Right cardiac atrium (tissue), 5 donors: Measurements from ENCODE around the gene MTG2. TPM values are rescaled to one million over a fixed set of nuclear protein-coding genes. Genes with fewer than 3 reads are reported as not detected.

Source experiments
- ATAC-seq, 2 donors: fragments of 200-7000 bp; cut with Tn5 transposase; one replicate each; pipeline versions ENCODE4 v1.8.0 to v1.9.1; 2020; ENCODE audit warnings: moderate library complexity in 2 of 2, mild to moderate bottlenecking in 1 of 2
- DNase-seq, 3 donors: peaks; one replicate each; pipeline ENCODE4 v3.0.0-alpha.2; 2020
- H3K27ac ChIP-seq: one replicate; pipeline ENCODE4 v1.5.1; 2013; ENCODE audit warnings: mild to moderate bottlenecking, low read length, control low read depth, moderate library complexity
- H3K27me3 ChIP-seq: one replicate; pipeline ENCODE4 v1.6.1; 2013; ENCODE audit not compliant: control insufficient read depth, insufficient read depth
- H3K4me1 ChIP-seq: one replicate; pipeline ENCODE4 v1.6.1; 2013; ENCODE audit warnings: low read length; ENCODE audit not compliant: control insufficient read depth, insufficient read depth
- H3K4me3 ChIP-seq: one replicate; pipeline ENCODE4 v1.5.1; 2013; ENCODE audit warnings: low read length, control low read depth
- H3K9me3 ChIP-seq: one replicate; pipeline ENCODE4 v1.6.1; 2013; ENCODE audit warnings: low read length; ENCODE audit not compliant: control insufficient read depth
- WGBS: extraction: QIAGEN DNeasy Blood & Tissue Kit; methylation state at CpG from one replicate; pipeline ENCODE4 v1.1.7; 2013; 5-methylcytosine and 5-hydroxymethylcytosine counted together
- intact Hi-C, 4 donors: fragments of 100-400 bp; cut with DNase I; formaldehyde crosslinking; loops; one replicate each; pipeline versions ENCODE4 v1.11.0 to v1.14.0; 2022 to 2023
- polyA plus RNA-seq: library from polyadenylated mRNA; stranded (reverse); fragments of 200-250 nt; gene quantifications from one replicate; pipeline ENCODE4 v1.2.3, GENCODE V29; 2013
- total RNA-seq, 4 donors: library from RNA; stranded (reverse); fragmentation: NEBNext Ultra II Directional; extraction: Animal tissue kit (Norgen Biotek cat#: 25700); gene quantifications; one replicate each; pipeline ENCODE4 v1.2.1, GENCODE V29; 2021
- donor health status: healthy with polysubstance abuse.
- donor health status: DM: no; HTN: yes; CAD: no.
- donor health status: DM: no; HTN: no; CAD: no.
- donor health status: DM: no; HTN: yes; CAD: no; lungs with severe emphysema.
- donor health status: DM: yes; HTN: yes; CAD: no.

The MTG2 gene
- total and polyA plus RNA-seq, 5 donors: 20.4 to 29.2 (median 25.2) TPM

GRCh38 chr20:62198496-62198895, 15.7 kb downstream of the MTG2 start:
- intact Hi-C loops: no loop called here

GRCh38 chr20:62198931-62199330, 16.1 kb downstream of the MTG2 start:
- WGBS: 97% methylated on average over 18 of the region's 18 CpGs
- H3K4me3 ChIP-seq: no peak overlapping the region
- intact Hi-C loops: no loop called here

More at GRCh38 chr20:62198496-62198895, 15.7 kb downstream of the MTG2 start:
- ATAC-seq (peak in 1 of 2 donors; percentile 16), DNase-seq (peak in 2 of 3 donors; percentile 12 to 33)
- Histone ChIP-seq H3K4me3 (no peak overlapping the region), H3K9me3 (no peaks in the 10 kb centered on the region), H3K27ac (no peak overlapping the region), H3K27me3 (no peaks in the 10 kb centered on the region), H3K4me1 (no peaks in the 10 kb centered on the region)
- WGBS: 94% methylated on average over 17 of the region's 17 CpGs

GRCh38 chr20:62200491-62201172, 17.8 kb downstream of the MTG2 start:
- no peaks in the 10 kb centered on the region for H3K4me1 ChIP-seq
- H3K4me3 ChIP-seq: no peak overlapping the region
- H3K9me3 ChIP-seq: no peaks in the 10 kb centered on the region
- DNase-seq (peak in 2 of 3 donors; percentile 41 to 43), ATAC-seq (no peak)
- H3K27me3 ChIP-seq: no peaks in the 10 kb centered on the region
- WGBS: 94% methylated on average over 38 of the region's 38 CpGs
- intact Hi-C loops: no loop called here
- no peak overlapping the region for H3K27ac ChIP-seq

More at GRCh38 chr20:62198931-62199330, 16.1 kb downstream of the MTG2 start:
- no peaks in the 10 kb centered on the region for H3K4me1 ChIP-seq
- ATAC-seq: no peak
- no peaks in the 10 kb centered on the region for H3K27me3 ChIP-seq
- peak in 2 of 3 donors; percentile 20 to 40 for DNase-seq
- H3K9me3 ChIP-seq: no peaks in the 10 kb centered on the region
- no peak overlapping the region for H3K27ac ChIP-seq

GRCh38 chr20:62201173-62202082, 18.6 kb downstream of the MTG2 start:
- WGBS: 82% methylated on average over 38 of the region's 38 CpGs
- intact Hi-C loops: no loop called here
- Histone ChIP-seq H3K27me3 (no peaks in the 10 kb centered on the region), H3K4me3 (no peak overlapping the region), H3K27ac (no peak overlapping the region), H3K9me3 (no peaks in the 10 kb centered on the region), H3K4me1 (no peaks in the 10 kb centered on the region)
- ATAC-seq: no peak
- peak; percentile 7 to 38 (median 28) for DNase-seq

- 64% methylated on average over 5 of the region's 5 CpGs for WGBS
- no peaks in the 10 kb centered on the region for H3K4me1 ChIP-seq
- intact Hi-C loops: no loop called here
- no peak overlapping the region for H3K27ac ChIP-seq
- no peaks in the 10 kb centered on the region for H3K27me3 ChIP-seq
- H3K9me3 ChIP-seq: no peaks in the 10 kb centered on the region
- H3K4me3 ChIP-seq: no peak overlapping the region
- DNase-seq (peak; percentile 4 to 25 (median 11)), ATAC-seq (no peak)
These were observed 19.2 kb downstream of the MTG2 start for GRCh38 chr20:62202083-62202395.

GRCh38 chr20:62202676-62203377, 20.0 kb downstream of the MTG2 start:
- intact Hi-C loops: no loop called here
- no peak overlapping the region for H3K4me3 ChIP-seq
- no peaks in the 10 kb centered on the region for H3K4me1 ChIP-seq
- no peak for ATAC-seq
- WGBS: 84% methylated on average over 23 of the region's 23 CpGs
- H3K27ac ChIP-seq: no peak overlapping the region
- no peaks in the 10 kb centered on the region for H3K27me3 ChIP-seq
- peak; percentile 7 to 41 (median 16) for DNase-seq
- H3K9me3 ChIP-seq: no peaks in the 10 kb centered on the region

- WGBS: 75% methylated on average over 22 of the region's 22 CpGs
- peak in 2 of 3 donors; percentile 2 to 43 for DNase-seq
These were observed 20.7 kb downstream of the MTG2 start for GRCh38 chr20:62203378-62204030.

GRCh38 chr20:62205618-62206387, 23.0 kb downstream of the MTG2 start:
- Histone ChIP-seq H3K4me3 (no peak overlapping the region), H3K9me3 (no peaks in the 10 kb centered on the region), H3K27ac (no peak overlapping the region), H3K4me1 (no peaks in the 10 kb centered on the region), H3K27me3 (no peaks in the 10 kb centered on the region)
- 90% methylated on average over 38 of the region's 38 CpGs for WGBS
- intact Hi-C loops: no loop called here
- DNase-seq: peak in 2 of 3 donors; percentile 35 to 45
- no peak for ATAC-seq

More at GRCh38 chr20:62203378-62204030, 20.7 kb downstream of the MTG2 start:
- intact Hi-C loops: no loop called here
- Histone ChIP-seq H3K27ac (no peak overlapping the region), H3K9me3 (no peaks in the 10 kb centered on the region), H3K4me1 (no peaks in the 10 kb centered on the region), H3K4me3 (no peak overlapping the region), H3K27me3 (no peaks in the 10 kb centered on the region)
- no peak for ATAC-seq

- intact Hi-C loops: no loop called here
- WGBS: 78% methylated on average over 17 of the region's 17 CpGs
- no peak overlapping the region for H3K4me3 ChIP-seq
- no peaks in the 10 kb centered on the region for H3K9me3 ChIP-seq
- no peak for ATAC-seq
- no peak for DNase-seq
- no peak overlapping the region for H3K27ac ChIP-seq
- H3K27me3 ChIP-seq: no peaks in the 10 kb centered on the region
- H3K4me1 ChIP-seq: no peaks in the 10 kb centered on the region
These were observed 23.6 kb downstream of the MTG2 start for GRCh38 chr20:62206388-62206775.
